Mesendoderm (in vitro differentiated cells): Measurements from ENCODE around the gene HAUS3. TPM values are rescaled to one million over a fixed set of nuclear protein-coding genes. Genes with fewer than 3 reads are reported as not detected.

Experiments used
- DNase-seq: peaks from one replicate; pipeline ENCODE4 v3.0.0; 2013
- H2AK5ac ChIP-seq: 2 replicates; pipeline ENCODE4 v1.6.1; 2013; ENCODE audit warnings: low read length, inconsistent platforms
- H2BK120ac ChIP-seq: 2 replicates; pipeline ENCODE4 v1.6.1; 2013; ENCODE audit warnings: low read depth, mild to moderate bottlenecking, low read length, moderate library complexity, mixed read lengths
- H2BK15ac ChIP-seq: replicated peaks from 2 replicates; pipeline ENCODE4 v1.6.1; 2013; ENCODE audit warnings: low read depth, mild to moderate bottlenecking, moderate library complexity
- H2BK5ac ChIP-seq: 2 replicates; pipeline ENCODE4 v1.6.1; 2013; ENCODE audit warnings: low read length, inconsistent platforms
- H3K18ac ChIP-seq: 2 replicates; pipeline ENCODE4 v1.6.1; 2013; ENCODE audit warnings: mild to moderate bottlenecking, low read length, mixed read lengths
- H3K23ac ChIP-seq: one replicate; pipeline ENCODE4 v1.6.1; 2013; ENCODE audit warnings: low read length
- H3K27ac ChIP-seq: 2 replicates; pipeline ENCODE4 v1.5.1; 2013; ENCODE audit warnings: low read depth, mild to moderate bottlenecking, inconsistent platforms, low read length, moderate library complexity
- H3K27me3 ChIP-seq: 2 replicates; pipeline ENCODE4 v1.6.1; 2013; ENCODE audit warnings: low read length, control low read depth, mild to moderate bottlenecking, inconsistent platforms; ENCODE audit not compliant: insufficient read depth, poor library complexity
- H3K36me3 ChIP-seq: 2 replicates; pipeline ENCODE4 v1.6.1; 2013; ENCODE audit warnings: low read length, inconsistent platforms; ENCODE audit not compliant: control insufficient read depth, insufficient read depth
- H3K4ac ChIP-seq: one replicate; pipeline ENCODE4 v1.6.1; 2013; ENCODE audit warnings: low read depth, mild to moderate bottlenecking, low read length, moderate library complexity
- H3K4me1 ChIP-seq: 2 replicates; pipeline ENCODE4 v1.6.1; 2013; ENCODE audit warnings: low read depth, low read length, inconsistent platforms; ENCODE audit not compliant: control insufficient read depth
- H3K4me2 ChIP-seq: 2 replicates; pipeline ENCODE4 v1.6.1; 2013; ENCODE audit warnings: low read length
- H3K4me3 ChIP-seq: 2 replicates; pipeline ENCODE4 v1.5.1; 2013; ENCODE audit warnings: mild to moderate bottlenecking, low read length
- H3K56ac ChIP-seq: one replicate; pipeline ENCODE4 v1.6.1; 2013; ENCODE audit warnings: low read length
- H3K79me1 ChIP-seq: 2 replicates; pipeline ENCODE4 v1.6.1; 2013; ENCODE audit warnings: low read length, inconsistent platforms
- H3K79me2 ChIP-seq: 2 replicates; pipeline ENCODE4 v1.6.1; 2013; ENCODE audit warnings: mild to moderate bottlenecking, low read length; ENCODE audit not compliant: control insufficient read depth, insufficient read depth
- H3K9ac ChIP-seq: 2 replicates; pipeline ENCODE4 v1.6.1; 2013; ENCODE audit warnings: low read length, inconsistent platforms
- H4K5ac ChIP-seq: one replicate; pipeline ENCODE4 v1.6.1; 2013; ENCODE audit warnings: low read length
- H4K8ac ChIP-seq: one replicate; pipeline ENCODE4 v1.6.1; 2013; ENCODE audit warnings: low read depth, mild to moderate bottlenecking, control low read depth, low read length, moderate library complexity
- WGBS: extraction: QIAGEN DNeasy Blood & Tissue Kit; methylation state at CpG from one replicate; pipeline ENCODE4 v1.1.7; 2013; ENCODE audit warnings: low lambda C conversion rate, missing lambda C conversion rate; ENCODE audit not compliant: insufficient coverage; ENCODE audit errors: extremely low coverage; 5-methylcytosine and 5-hydroxymethylcytosine counted together
- polyA plus RNA-seq, 2 experiments: library from polyadenylated mRNA; stranded (reverse); fragments of 200-250 nt; gene quantifications; one replicate each; pipeline ENCODE4 v1.2.3, GENCODE V29; 2013

HAUS3 gene, protein sequence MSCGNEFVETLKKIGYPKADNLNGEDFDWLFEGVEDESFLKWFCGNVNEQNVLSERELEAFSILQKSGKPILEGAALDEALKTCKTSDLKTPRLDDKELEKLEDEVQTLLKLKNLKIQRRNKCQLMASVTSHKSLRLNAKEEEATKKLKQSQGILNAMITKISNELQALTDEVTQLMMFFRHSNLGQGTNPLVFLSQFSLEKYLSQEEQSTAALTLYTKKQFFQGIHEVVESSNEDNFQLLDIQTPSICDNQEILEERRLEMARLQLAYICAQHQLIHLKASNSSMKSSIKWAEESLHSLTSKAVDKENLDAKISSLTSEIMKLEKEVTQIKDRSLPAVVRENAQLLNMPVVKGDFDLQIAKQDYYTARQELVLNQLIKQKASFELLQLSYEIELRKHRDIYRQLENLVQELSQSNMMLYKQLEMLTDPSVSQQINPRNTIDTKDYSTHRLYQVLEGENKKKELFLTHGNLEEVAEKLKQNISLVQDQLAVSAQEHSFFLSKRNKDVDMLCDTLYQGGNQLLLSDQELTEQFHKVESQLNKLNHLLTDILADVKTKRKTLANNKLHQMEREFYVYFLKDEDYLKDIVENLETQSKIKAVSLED
- polyA plus RNA-seq (2013, experiment 1 of 2), result 15.8 TPM
- polyA plus RNA-seq (2013, experiment 2 of 2), result 15.6 TPM

DNA sequence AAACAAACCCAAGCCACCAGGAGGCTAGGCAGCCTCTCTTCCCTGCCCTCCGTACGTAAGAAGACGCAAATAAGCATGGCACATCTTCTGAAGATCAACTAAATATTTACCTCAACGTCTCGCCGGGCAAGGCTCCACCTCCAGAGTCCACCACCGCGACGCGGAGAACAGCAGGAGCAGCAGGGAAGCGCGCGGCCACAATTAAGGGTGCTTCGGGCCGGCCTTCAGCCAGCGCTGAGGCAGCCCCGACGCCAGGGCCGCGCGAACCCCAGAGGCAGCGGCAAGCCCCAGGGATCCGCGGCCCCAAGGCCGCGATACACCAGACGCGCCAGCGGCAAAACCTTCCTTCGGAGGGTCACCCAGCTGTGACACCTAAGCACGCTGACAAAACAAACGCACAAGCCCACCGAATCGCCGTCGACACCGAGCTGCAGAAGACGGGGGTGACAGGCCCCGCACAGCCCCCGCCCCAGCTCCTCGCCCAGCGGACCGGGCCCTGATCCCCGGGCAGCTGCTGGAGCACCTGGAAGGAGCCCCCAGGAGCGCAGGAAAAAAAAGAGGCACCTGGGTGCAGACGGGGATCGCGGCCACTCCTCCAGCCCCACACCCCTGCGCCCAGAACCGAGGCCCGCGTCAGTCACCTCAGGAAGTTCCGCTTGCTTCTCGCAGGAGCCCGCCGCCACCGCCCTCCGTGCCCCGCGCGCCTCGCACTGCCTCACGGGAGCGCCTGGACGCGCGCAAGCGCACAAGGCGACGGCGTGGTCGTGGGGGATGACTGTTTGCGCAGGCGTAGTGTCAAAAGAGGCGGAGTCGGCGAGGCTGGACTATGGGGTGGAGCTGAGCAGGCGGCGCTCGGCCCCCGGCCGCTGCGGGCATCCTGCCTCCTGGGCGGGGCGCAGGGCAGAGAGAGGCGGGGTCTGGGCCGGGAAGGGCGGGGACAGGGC is at the start of gene HAUS3, which contains the start of gene POLN:
Gene HAUS3, minus strand, starts transcription at position 712 of the 944 bp plus-strand sequence. CDS start 1,175 bp downstream, outside the sequence.
Gene POLN, minus strand, starts transcription at position 712 of the 944 bp plus-strand sequence. CDS start 12,890 bp downstream, outside the sequence.
- Histone ChIP-seq H3K79me2 (peaks cover 24% of the 10 kb centered on the region), H3K79me1 (peaks cover 10% of the 10 kb centered on the region), H3K4ac (no peak within 1 kb of the TSS), H4K8ac (no peak within 1 kb of the TSS), H2BK15ac (no peak within 1 kb of the TSS), H3K4me3 (peak within 1 kb of the TSS; percentile 56), H3K27me3 (no peaks in the 10 kb centered on the region), H3K23ac (no peak within 1 kb of the TSS), H3K4me1 (peaks cover 2% of the 10 kb centered on the region), H3K9ac (peak within 1 kb of the TSS; percentile 70), H3K18ac (no peak within 1 kb of the TSS), H2AK5ac (no peak within 1 kb of the TSS), H4K5ac (no peak within 1 kb of the TSS), H2BK5ac (no peak within 1 kb of the TSS), H3K27ac (peak within 1 kb of the TSS; percentile 22), H2BK120ac (no peak within 1 kb of the TSS), H3K36me3 (no peaks in the 10 kb centered on the region), H3K4me2 (peak within 1 kb of the TSS; percentile 78), H3K56ac (peak within 1 kb of the TSS; percentile 86)
- DNase-seq, result peak; percentile 98
- WGBS, result no CpG with 5 or more reads among the region's 88 CpGs

DNA sequence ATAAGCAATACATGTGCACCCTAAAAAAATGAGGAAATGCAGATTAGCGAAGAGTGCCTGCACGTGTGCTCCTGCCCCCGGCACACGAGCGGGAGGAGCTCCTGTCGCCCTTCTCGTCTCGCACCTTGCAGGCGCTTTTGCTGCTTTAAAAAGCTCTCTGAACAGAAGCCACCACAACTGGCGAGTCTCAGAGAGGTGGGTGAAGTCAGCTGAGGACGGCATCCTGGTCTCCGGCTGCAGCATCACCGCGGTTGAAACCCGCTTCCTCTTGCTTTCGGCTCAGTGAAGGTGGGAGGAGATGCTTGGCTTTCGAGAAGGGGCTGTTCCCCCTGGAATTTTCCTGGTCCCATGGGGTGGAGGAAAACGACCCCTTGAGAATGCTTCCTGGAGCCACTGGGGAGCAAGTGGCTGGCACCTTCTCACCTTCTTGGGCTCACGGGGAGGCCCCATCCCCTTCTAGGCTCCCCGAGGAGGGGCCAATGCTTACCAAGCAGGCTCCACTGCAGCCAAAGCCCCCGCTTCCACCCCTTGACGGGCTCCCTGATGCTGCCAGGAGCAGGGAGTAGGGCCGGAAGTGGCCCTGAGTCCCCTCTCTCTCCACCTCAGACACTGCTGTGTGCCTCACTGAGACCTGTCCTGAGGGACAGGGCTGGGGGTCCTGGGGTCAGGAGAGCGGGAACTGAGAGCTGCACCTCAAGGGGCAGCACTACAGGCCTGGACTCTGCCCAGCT is 49.2 kb upstream of the HAUS3 start:
- no peaks in the 10 kb centered on the region for H3K79me1 ChIP-seq
- no peak overlapping the region for H3K27ac ChIP-seq
- no peak overlapping the region for H3K23ac ChIP-seq
- no peak for DNase-seq
- H2BK5ac ChIP-seq, result no peak overlapping the region
- no peak overlapping the region for H3K4me3 ChIP-seq
- H3K27me3 ChIP-seq, result no peaks in the 10 kb centered on the region
- WGBS, result no CpG with 5 or more reads among the region's 24 CpGs
- no peak overlapping the region for H3K4ac ChIP-seq
- H3K9ac ChIP-seq, result no peak overlapping the region
- H3K4me2 ChIP-seq, result no peak overlapping the region
- H3K36me3 ChIP-seq, result no peaks in the 10 kb centered on the region
- no peak overlapping the region for H3K56ac ChIP-seq
- H3K18ac ChIP-seq, result no peak overlapping the region
- no peak overlapping the region for H2BK15ac ChIP-seq
- H4K8ac ChIP-seq, result no peak overlapping the region
- H2BK120ac ChIP-seq, result no peak overlapping the region
- H3K79me2 ChIP-seq, result no peaks in the 10 kb centered on the region
- H2AK5ac ChIP-seq, result no peak overlapping the region
- no peak overlapping the region for H4K5ac ChIP-seq
- no peaks in the 10 kb centered on the region for H3K4me1 ChIP-seq

DNA sequence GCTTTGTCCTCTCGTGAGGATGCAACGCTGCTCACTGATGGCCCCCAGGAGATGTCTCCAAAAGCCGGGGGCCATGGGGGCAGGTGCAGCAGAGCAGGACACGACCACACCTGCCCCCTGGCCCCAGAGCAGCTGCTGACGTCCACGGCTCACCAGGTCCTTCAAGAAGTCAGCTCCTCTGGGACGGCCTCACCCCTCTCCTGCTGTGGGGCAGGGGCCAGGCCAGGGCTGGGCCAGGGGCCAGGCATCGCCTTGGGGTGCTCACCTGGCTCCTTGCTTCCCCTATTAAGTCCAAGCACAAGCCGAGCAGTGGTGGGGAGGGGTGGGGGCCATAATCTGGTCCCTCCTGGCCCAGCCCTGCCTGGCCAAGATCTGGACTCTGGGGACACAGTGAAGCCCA is 48.6 kb upstream of the HAUS3 start:
- no peak overlapping the region for H2BK5ac ChIP-seq
- H3K36me3 ChIP-seq, result no peaks in the 10 kb centered on the region
- no peak overlapping the region for H2BK120ac ChIP-seq
- no peak overlapping the region for H3K4me3 ChIP-seq
- no peaks in the 10 kb centered on the region for H3K27me3 ChIP-seq
- H3K79me2 ChIP-seq, result no peaks in the 10 kb centered on the region
- H2BK15ac ChIP-seq, result no peak overlapping the region
- no peak overlapping the region for H3K27ac ChIP-seq
- H3K4me2 ChIP-seq, result no peak overlapping the region
- no peak overlapping the region for H3K56ac ChIP-seq
- H3K4me1 ChIP-seq, result no peaks in the 10 kb centered on the region
- no peak for DNase-seq
- H3K4ac ChIP-seq, result no peak overlapping the region
- H3K79me1 ChIP-seq, result no peaks in the 10 kb centered on the region
- no peak overlapping the region for H3K23ac ChIP-seq
- H4K8ac ChIP-seq, result no peak overlapping the region
- H2AK5ac ChIP-seq, result no peak overlapping the region
- H4K5ac ChIP-seq, result no peak overlapping the region
- no peak overlapping the region for H3K18ac ChIP-seq
- no CpG with 5 or more reads among the region's 9 CpGs for WGBS
- H3K9ac ChIP-seq, result no peak overlapping the region

DNA sequence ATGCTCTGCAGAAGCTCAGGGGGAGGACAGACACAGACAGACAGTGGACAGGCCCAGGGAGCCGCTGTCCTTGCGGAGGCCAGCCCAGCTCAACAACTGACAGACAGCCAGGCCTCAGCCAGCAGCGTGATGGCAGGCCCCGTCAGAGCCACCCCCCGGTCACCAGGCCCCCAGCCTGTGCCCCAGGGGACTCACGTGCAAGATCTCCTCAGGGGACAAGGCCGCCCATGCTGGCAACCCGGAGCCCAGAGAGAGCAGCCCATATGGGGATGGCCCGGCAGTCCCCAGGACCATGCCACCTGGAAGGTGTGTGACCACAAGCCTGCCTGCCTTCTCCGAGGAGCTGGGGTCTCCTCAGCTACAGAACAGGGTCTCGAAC is 48.0 kb upstream of the HAUS3 start:
- no peak for DNase-seq
- Histone ChIP-seq H3K18ac (no peak overlapping the region), H4K5ac (no peak overlapping the region), H3K27ac (no peak overlapping the region), H3K4ac (no peak overlapping the region), H3K79me2 (no peaks in the 10 kb centered on the region), H3K56ac (no peak overlapping the region), H2BK5ac (no peak overlapping the region), H2BK15ac (no peak overlapping the region), H3K79me1 (no peaks in the 10 kb centered on the region), H3K27me3 (no peaks in the 10 kb centered on the region), H3K36me3 (no peaks in the 10 kb centered on the region), H2AK5ac (no peak overlapping the region), H3K4me1 (no peaks in the 10 kb centered on the region), H3K4me2 (no peak overlapping the region), H3K4me3 (no peak overlapping the region), H2BK120ac (no peak overlapping the region), H3K23ac (no peak overlapping the region), H4K8ac (no peak overlapping the region), H3K9ac (no peak overlapping the region)
- no CpG with 5 or more reads among the region's 11 CpGs for WGBS

DNA sequence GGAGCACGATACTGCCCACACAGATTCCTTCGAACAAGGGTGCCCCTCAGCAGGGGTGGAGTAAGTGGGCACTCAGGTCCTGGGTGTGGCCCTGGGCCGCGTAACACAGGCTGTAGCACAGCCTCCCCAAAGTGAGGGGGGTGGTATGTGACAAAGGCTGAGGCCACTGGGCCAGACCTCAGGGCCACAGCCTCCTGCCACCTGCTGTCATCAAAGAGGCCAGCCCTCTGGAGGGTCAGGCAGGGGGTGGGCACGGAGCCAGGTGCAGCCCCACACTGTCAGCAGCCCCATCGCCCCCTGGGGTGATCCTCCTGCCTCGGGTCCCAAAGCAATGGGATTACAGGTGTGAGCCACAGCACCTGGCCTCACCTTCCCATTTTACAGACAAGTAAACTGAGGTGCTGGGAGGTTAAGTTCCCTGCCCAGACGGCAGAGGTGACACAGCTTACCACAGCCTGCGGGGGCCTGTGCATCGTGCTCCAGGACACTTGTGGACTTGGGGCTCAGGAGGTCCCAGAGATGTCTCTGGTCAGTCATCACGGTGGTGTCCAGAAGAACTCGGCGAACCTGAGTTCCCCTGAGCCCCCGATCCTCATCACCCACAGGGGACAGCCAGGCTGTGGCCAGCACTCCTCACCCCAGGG is 47.5 kb upstream of the HAUS3 start:
- Histone ChIP-seq H3K9ac (no peak overlapping the region), H3K27me3 (no peaks in the 10 kb centered on the region), H2BK120ac (no peak overlapping the region), H3K27ac (no peak overlapping the region), H3K79me2 (no peaks in the 10 kb centered on the region), H2AK5ac (no peak overlapping the region), H3K4me1 (no peaks in the 10 kb centered on the region), H3K56ac (no peak overlapping the region), H3K23ac (no peak overlapping the region), H3K18ac (no peak overlapping the region), H4K8ac (no peak overlapping the region), H3K4me2 (no peak overlapping the region), H3K79me1 (no peaks in the 10 kb centered on the region), H2BK5ac (no peak overlapping the region), H3K4me3 (no peak overlapping the region), H3K36me3 (no peaks in the 10 kb centered on the region), H2BK15ac (no peak overlapping the region), H3K4ac (no peak overlapping the region), H4K5ac (no peak overlapping the region)
- no peak for DNase-seq
- WGBS, result no CpG with 5 or more reads among the region's 14 CpGs
